Ovary (tissue), 10 donors: ENCODE data around the gene CLN6. TPM values are rescaled to one million over a fixed set of nuclear protein-coding genes. Genes with fewer than 3 reads are reported as not detected.

Source experiments
- DNase-seq, 5 donors: peaks; one replicate each; pipeline ENCODE4 v3.0.0-alpha.2; 2019 to 2020
- H3K27ac ChIP-seq, 2 donors: fragments of 200-600 bp; one replicate each; pipeline versions ENCODE4 v1.5.1 to v1.8.0; 2019 to 2022
- H3K27me3 ChIP-seq: fragments of 200-600 bp; one replicate; pipeline ENCODE4 v1.8.0; 2022
- H3K36me3 ChIP-seq: fragments of 200-600 bp; sonication (generic); one replicate; pipeline ENCODE4 v1.5.1; 2019
- H3K4me1 ChIP-seq: one replicate; pipeline ENCODE4 v1.8.1; 2013; ENCODE audit warnings: mild to moderate bottlenecking, moderate library complexity; ENCODE audit not compliant: insufficient read depth
- H3K4me3 ChIP-seq: fragments of 200-600 bp; sonication (generic); one replicate; pipeline ENCODE4 v1.5.1; 2017
- H3K9me3 ChIP-seq, 2 donors: fragments of 200-600 bp in 1 of 2; sonication (generic) in 1 of 2; one replicate each; pipeline versions ENCODE4 v1.5.1 to v1.8.1; 2013 to 2019; ENCODE audit warnings: mild to moderate bottlenecking in 1 of 2, moderate library complexity in 1 of 2
- EP300 ChIP-seq: sonication (generic); formaldehyde crosslinking; IDR thresholded peaks from one replicate; pipeline ENCODE4 v1.6.1; 2017; ENCODE audit warnings: antibody characterized with exemption
- POLR2A ChIP-seq: fragments of 450-650 bp; IDR thresholded peaks from one replicate; pipeline ENCODE4 v1.6.1; 2017; ENCODE audit warnings: antibody characterized with exemption, mild to moderate bottlenecking, moderate library complexity
- WGBS, 3 donors: extraction: QIAGEN DNeasy Blood & Tissue Kit in 1 of 3; methylation state at CpG; one replicate each; pipeline versions ENCODE4 v1.1.5 to v1.1.7; 2013 to 2017; 5-methylcytosine and 5-hydroxymethylcytosine counted together
- intact Hi-C, 4 donors: fragments of 100-400 bp; cut with DNase I; formaldehyde crosslinking; loops; one replicate each; pipeline versions ENCODE4 v1.11.0 to v1.15.1; 2022 to 2023
- long read RNA-seq, 3 donors: library from polyadenylated mRNA in 2 of 3; unstranded in 2 of 3; transcript quantifications; one replicate each; pipeline ENCODE4 v2.0.0 and lab custom pipeline, GENCODE V29; 2021 to 2026
- polyA plus RNA-seq, 2 donors: library from polyadenylated mRNA; stranded (reverse); fragments of 200-250 nt in 1 of 2; fragments of 350-450 nt in 1 of 2; fragmentation: Illumina TruSeq in 1 of 2; extraction: RNeasy Lipid Tissue Mini Kit (QIAGEN cat#74804) in 1 of 2; gene quantifications; one replicate each; pipeline ENCODE4 v1.2.3, GENCODE V29; 2013 to 2014
- total RNA-seq, 7 donors: library from RNA; depleted of rRNA in 2 of 7; stranded (reverse); fragments of >200 nt in 2 of 7; fragmentation: NEBNext Ultra II Directional in 3 of 7; extraction: Animal tissue kit (Norgen Biotek cat#: 25700) in 3 of 7; gene quantifications; one replicate each; pipeline versions ENCODE4 v1.1.0 to v1.2.4, GENCODE V29; 2016 to 2023
- TF ChIP-seq, protein P1 (sequence below), 3 donors: fragments of 450-650 bp in 2 of 3; fragments of 200-600 bp in 1 of 3; IDR thresholded peaks; one replicate each; pipeline versions ENCODE4 v1.5.1 to v1.8.0; 2016 to 2022; ENCODE audit warnings: antibody characterized with exemption in 3 of 3, mild to moderate bottlenecking in 1 of 3
- donor health status: DM: no; HTN: no; CAD: no; lungs with moderate emphysema.
- donor health status: DM: no; HTN: no; CAD: no.
- donor health status: Bipolar disorder and iron deficiency.
- donor health status: DM: yes; HTN: yes; CAD: no.
- donor health status: DM: no; HTN: no; CAD: no.
- donor health status: DM: yes; HTN: yes; CAD: no.

Gene CLN6
- total RNA-seq (10 to 100 TPM in 5 of 7 donors, 1 to 10 TPM in 2; 6.3 to 21.8 (median 12.0) TPM), polyA plus RNA-seq (10 to 100 TPM; 10.9 to 13.9 TPM)
- long read RNA-seq, donor 1, partial matches to known transcripts = 2 of 11 reads
- long read RNA-seq, donor 1, other reads (novel, unspliced or antisense) = 3 of 11 reads
- long read RNA-seq, donor 2, transcript CLN6-201 (7 exons, 2,243 nt) = major isoform, 13 of 18 reads
- long read RNA-seq, donor 2, partial matches to known transcripts = 0 of 18 reads
- long read RNA-seq, donor 2, other reads (novel, unspliced or antisense) = 0 of 18 reads
- long read RNA-seq, donor 3, transcript CLN6-201 (7 exons, 2,243 nt) = major isoform, 15 of 31 reads
- long read RNA-seq, donor 3, partial matches to known transcripts = 0 of 31 reads
- long read RNA-seq, donor 3, other reads (novel, unspliced or antisense) = 10 of 31 reads

DNA sequence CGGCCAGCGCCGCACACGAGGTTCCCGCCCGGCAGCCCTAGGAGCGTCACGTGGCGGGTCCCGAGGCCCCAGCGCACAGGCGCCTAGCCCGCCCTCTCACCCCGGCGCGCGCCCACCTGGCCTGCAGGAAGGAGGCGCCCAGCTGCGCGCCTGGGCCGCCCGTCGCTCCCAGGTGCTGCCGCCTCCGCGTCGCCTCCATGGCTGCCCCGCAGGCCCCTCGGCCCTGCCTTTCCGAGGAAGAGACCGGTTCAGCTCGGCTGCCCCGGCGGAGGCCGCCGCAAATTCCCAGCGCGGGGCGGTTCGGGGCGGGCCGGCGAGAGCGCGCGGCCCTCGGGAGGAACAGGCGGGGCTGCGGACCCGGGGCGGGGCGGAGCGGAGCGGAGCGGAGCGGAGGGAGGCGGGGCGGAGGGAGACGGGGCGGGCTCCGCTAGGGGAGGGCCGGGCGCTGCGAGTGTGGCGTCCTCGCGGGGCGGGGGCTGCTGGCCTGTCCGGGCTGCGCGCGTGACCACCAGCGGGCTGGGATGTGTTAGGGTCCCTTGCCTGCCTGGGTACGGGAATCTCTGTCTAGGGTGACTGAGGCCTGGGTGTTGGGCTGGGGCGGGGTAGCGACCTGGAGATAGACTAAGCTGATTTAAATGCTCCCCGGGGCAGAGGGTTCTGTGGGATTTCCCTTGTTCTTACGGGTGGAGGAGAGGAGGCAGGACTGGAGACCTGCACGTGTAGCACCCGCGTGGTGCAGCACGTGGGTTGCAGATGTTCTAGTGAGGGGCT, at the start of gene CLN6:
TSS of gene CLN6 (minus strand) at position 343 of the 771 bp plus-strand sequence. CDS start at position 199, 144 bp downstream.
- peak; percentile 80 to 87 (median 83) for DNase-seq
- peak within 1 kb of the TSS; percentile 55 to 74 for H3K27ac ChIP-seq
- no peaks in the 10 kb centered on the region for H3K36me3 ChIP-seq
- intact Hi-C loops = no loop called here
- H3K4me3 ChIP-seq = peak within 1 kb of the TSS; percentile 94
- peaks cover 9% of the 10 kb centered on the region for H3K4me1 ChIP-seq
- H3K9me3 ChIP-seq = no peaks in the 10 kb centered on the region
- TF ChIP-seq EP300 (no peak), POLR2A (no peak)
- TF ChIP-seq, protein P1, sequence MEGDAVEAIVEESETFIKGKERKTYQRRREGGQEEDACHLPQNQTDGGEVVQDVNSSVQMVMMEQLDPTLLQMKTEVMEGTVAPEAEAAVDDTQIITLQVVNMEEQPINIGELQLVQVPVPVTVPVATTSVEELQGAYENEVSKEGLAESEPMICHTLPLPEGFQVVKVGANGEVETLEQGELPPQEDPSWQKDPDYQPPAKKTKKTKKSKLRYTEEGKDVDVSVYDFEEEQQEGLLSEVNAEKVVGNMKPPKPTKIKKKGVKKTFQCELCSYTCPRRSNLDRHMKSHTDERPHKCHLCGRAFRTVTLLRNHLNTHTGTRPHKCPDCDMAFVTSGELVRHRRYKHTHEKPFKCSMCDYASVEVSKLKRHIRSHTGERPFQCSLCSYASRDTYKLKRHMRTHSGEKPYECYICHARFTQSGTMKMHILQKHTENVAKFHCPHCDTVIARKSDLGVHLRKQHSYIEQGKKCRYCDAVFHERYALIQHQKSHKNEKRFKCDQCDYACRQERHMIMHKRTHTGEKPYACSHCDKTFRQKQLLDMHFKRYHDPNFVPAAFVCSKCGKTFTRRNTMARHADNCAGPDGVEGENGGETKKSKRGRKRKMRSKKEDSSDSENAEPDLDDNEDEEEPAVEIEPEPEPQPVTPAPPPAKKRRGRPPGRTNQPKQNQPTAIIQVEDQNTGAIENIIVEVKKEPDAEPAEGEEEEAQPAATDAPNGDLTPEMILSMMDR (IDR thresholded peaks at IDR 0.05) = no peak
- H3K27me3 ChIP-seq = no peaks in the 10 kb centered on the region
- 0 to 2% (median 1%) methylated on average over 36 to 81 of the region's 82 CpGs for WGBS, 3 donors

DNA sequence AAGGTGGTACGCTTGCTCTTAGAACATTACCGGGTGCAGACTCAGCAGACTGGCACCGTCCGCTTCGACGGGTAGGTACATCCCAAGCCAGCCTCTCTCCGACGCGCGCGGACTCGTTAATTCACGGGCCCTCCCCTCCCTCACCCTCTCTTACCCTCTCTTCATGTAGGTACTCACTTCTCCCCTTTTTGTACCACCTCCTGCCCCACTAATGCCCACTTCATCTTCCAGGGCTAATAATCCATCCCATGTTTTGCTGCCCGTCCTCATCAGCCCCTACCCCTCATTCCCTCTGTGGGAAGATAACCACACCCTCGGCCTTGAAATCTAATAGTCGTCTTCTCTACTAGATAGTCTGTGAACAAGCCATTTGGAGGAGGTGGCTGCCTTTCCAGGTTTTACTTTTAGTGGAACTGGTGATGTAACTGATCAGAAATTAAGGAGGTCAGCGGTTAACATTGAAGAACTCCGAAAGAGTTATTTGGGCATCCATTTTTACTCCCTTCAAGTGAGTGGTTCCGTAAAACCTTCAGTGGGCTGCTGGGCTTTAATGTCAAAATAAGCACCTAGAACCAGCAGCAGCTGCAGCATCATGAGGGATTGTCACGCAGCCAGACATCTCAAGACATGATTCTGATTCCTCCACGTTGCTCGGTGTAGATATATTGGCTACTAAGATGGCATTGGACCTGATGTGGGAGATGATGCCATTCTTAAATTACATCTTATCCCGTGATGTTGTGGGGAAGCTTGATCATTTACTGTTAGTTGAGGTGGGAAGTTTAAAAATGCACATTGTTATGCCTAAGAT, 49.3 kb upstream of the CLN6 start:
- Histone ChIP-seq H3K4me3 (peak overlapping the region; percentile 54), H3K27ac (peak overlapping the region; percentile 82 to 99), H3K36me3 (no peaks in the 10 kb centered on the region), H3K4me1 (peaks cover 13% of the 10 kb centered on the region), H3K27me3 (no peaks in the 10 kb centered on the region), H3K9me3 (no peaks in the 10 kb centered on the region)
- 0 to 1% (median 0%) methylated on average over 23 of the region's 23 CpGs for WGBS, 3 donors
- DNase-seq = peak in 1 of 5 donors; percentile 42
- intact Hi-C loops = no loop called here
- TF ChIP-seq POLR2A = no peak
- TF ChIP-seq EP300 = no peak
- TF ChIP-seq, protein P1 (IDR thresholded peaks at IDR 0.05) = no peak

DNA sequence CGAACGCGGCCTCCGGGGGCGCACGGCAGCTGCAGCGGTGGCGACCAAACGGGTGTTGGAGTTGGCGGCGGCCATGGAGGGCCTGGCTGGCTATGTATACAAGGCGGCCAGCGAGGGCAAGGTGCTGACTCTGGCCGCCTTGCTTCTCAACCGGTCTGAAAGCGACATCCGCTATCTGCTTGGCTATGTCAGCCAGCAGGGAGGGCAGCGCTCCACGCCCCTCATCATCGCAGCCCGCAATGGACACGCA, 48.7 kb upstream of the CLN6 start:
- WGBS, 3 donors = 0 to 1% (median 0%) methylated on average over 22 of the region's 22 CpGs
- peaks cover 13% of the 10 kb centered on the region for H3K4me1 ChIP-seq
- intact Hi-C loops = no loop called here

DNA sequence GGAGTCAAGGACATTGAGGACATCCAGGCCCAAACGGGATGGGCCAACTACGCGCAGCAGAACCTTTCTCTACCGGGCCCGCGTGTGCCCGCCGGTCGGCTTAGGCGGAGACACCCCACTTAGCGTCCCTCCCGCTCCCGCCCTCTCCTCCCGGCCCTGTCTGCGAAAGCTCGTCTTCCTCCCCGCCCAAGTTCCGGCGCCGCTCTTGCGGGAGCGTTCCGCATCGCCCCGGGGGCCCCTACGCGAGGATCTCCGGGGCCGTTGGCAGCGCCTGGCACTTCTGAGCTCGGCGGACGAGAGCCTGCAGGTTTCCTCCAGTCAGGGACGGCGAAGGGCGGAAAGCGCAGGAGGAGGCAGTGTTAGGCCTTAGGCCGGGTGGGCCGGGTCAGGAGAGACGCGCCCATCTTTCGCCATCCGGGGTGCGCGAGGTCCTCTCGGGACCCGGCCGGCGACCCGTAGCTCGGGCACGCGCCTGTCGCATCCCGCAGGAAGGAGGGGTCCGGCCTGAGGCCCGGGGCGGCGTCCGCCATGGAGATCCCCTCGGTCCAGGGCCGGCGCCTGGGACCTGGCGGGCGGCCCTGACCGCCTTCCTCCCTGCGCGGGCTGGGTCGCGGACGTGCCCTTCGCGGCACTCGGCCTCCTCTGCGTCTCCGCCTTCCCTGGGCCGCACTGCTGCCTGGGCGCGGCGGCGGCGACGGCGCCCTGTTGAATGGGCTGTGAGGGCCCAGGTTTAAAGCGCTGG, 48.2 kb upstream of the CLN6 start, which contains the start of gene FEM1B:
TSS of gene FEM1B (plus strand) at position 143 of the 742 bp plus-strand sequence. CDS start 673 bp downstream, outside the sequence.
- Histone ChIP-seq H3K4me1 (peaks cover 13% of the 10 kb centered on the region), H3K4me3 (peak within 1 kb of the TSS; percentile 54), H3K9me3 (no peaks in the 10 kb centered on the region), H3K27me3 (no peaks in the 10 kb centered on the region), H3K36me3 (no peaks in the 10 kb centered on the region), H3K27ac (peak within 1 kb of the TSS; percentile 82 to 99)
- TF ChIP-seq EP300 = peak; percentile 27
- TF ChIP-seq, protein P1 (IDR thresholded peaks at IDR 0.05) = peak in 2 of 3 donors; percentile 15 to 43
- TF ChIP-seq POLR2A = peak; percentile 63
- intact Hi-C loops = no loop called here
- 0 to 1% (median 1%) methylated on average over 48 to 85 of the region's 85 CpGs for WGBS, 3 donors
- DNase-seq = peak; percentile 89 to 93 (median 91)

More for the DNA sequence above, 48.7 kb upstream of the CLN6 start:
- Histone ChIP-seq H3K36me3 (no peaks in the 10 kb centered on the region), H3K4me3 (peak overlapping the region; percentile 54), H3K9me3 (no peaks in the 10 kb centered on the region), H3K27me3 (no peaks in the 10 kb centered on the region), H3K27ac (peak overlapping the region; percentile 82 to 99)
- TF ChIP-seq POLR2A (no peak), EP300 (no peak)
- DNase-seq = no peak
